DMS53 (cell line): Measurements from ENCODE around the gene ARMS2.

Experiments
- DNase-seq: peaks from one replicate; lab custom pipeline; 2025; lab: John Stamatoyannopoulos, UW

The ARMS2 gene

DNA sequence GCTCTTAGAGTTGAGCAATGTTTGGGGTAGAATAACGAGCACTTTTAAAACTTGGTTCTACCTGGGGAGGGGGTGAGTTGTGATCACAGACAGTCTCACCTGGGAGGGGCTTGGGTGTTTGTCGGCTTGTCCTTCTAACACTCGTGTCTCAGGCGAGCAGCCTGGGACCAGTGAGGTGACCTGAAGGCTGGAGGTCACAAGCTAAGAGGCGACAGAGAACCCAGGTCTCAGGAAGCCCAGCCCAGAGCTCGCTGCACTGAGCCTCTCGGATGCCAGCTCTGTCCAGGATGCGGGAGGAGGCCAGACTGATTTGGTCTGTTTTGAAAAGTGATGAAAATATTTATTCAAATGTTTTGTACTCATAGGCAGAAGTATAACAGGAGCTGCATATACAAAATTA is 18.7 kb downstream of the ARMS2 start:
- DNase-seq = no peak

- DNase-seq = no peak
These were observed 19.8 kb downstream of the ARMS2 start for GRCh38 chr10:122474131-122474818.

DNA sequence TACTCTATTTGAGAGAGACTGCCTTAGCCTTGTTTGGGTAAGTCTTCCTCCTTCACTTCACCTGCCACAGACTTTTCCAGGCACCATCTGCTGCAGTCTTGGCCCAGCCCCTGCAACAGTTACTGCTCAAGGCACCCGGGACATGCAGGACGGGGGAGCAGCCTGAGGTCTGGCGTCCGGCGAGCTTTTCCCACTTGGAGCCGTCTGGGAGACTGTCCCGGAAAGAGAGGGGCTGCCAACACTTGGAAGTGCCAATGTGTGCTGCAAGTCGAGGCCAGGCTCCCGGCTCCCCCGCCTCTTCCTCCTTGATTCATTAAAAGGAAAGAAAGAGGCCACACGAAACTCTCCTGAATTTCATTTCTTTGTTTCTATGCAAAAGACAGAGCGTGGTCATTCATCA is 20.6 kb downstream of the ARMS2 start:
- no peak for DNase-seq

DNA sequence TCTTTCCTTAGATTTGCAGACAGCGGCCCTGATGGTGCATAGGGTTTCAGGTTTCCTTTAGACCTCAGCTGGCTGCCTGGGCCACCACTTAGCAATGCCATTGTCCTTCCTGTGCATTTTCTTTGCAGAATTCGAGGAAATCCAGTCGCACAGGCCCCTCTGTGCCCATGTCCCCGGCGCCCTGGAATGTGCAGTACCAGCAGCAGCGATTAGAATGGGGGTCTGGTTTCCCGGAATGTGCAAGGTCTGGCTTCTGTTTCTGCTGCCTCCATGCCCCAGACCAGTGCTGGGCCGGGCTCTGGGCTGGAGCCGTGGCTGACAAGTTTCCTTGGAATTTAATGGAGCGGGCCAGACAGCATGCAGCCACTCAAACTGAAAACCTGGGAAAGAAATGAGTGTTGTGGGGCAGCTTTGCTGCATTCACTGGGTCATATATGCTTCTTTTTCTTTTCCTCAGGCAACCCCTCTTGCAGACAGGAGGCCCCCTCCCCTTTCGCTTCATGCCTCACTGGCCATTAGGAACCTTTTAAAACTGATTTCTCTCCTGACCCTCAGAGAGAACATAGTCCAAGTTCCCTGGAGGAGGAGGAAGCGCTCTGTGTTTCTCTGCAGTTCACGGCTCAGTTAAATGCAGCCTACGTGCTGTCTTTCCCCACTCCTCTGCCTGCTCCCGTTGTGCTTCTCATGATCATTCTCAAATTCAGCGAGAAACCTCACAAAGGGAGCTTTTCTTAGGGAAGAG is 21.3 kb downstream of the ARMS2 start:
- no peak for DNase-seq

DNA sequence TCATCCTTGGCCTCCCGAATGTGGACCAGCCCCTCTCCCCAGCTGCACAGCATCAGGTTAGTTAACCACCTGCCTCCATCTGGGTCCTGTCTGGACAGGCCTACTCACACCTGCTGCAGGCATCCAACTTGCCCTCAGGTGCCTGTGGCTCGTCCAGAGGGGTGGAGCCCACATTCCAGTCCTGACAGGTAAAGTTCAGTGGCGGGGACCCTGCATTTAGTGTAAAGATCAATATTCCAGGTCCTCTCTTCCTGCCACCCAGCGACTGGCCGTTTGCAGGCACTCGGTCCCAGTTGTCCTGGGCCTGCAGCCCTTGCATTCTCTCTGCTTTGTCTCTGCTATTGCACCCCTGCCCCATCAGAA is 21.9 kb downstream of the ARMS2 start:
- peak; percentile 23 for DNase-seq

GRCh38 chr10:122477436-122477835 is 23.0 kb downstream of the ARMS2 start:
- no peak for DNase-seq

DNA sequence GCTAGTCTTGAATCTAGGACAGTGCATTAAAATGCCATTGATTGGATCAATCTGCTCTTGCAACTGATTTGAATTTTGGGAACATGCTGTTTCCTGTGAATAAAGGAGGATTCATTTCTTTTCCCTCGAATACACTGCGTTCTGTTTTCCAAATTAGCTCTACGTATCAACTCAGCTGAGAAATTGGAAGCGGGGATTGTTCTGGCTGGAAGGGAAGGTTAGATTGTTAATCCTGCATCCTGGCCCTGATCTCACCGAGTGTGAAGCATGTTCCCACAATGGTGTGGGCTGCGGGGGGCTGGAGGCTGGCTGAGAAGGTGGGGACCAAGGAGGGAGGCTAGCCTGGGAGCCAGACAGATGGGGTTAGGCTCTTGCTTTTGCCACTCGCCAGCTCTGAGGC is 24.5 kb downstream of the ARMS2 start:
- DNase-seq = no peak

GRCh38 chr10:122480146-122480833 is 25.8 kb downstream of the ARMS2 start:
- DNase-seq = no peak

DNA sequence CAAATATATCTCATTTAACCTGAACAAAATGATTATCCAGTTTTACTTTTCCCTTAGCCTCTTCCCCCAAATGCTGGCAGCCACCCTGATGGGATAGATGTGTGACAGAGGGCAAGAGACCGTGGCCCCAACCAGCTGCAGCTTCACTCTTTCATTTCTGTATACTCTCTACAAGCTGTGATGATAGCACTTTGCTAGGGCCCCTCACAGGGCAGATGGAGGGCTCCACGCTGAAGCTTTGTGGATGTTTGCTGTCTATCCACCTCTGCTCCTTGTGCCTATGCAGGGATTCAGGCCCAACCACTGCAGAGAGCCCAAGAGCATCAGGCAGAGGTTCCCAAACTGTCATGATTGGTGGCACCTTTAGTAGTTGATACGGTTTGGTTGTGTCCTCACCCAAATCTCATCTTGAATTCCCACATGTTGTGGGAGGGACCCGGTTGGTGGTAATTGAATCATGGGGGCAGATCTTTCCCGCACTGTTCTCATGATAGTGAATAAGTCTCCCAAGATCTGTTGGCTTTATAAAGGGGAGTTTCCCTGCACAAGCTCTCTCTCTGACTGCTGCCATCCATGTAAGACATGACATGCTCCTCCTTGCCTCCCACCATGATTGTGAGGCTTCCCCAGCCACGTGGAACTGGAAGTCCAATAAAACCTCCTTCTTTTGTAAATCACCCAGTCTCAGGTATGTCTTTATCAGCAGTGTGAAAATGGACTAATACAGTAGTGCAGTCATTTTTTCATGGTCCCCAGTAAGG is 27.0 kb downstream of the ARMS2 start:
- no peak for DNase-seq

- no peak for DNase-seq
These were observed 30.0 kb downstream of the ARMS2 start for GRCh38 chr10:122484276-122485060.

- DNase-seq = no peak
These were observed 31.2 kb downstream of the ARMS2 start for GRCh38 chr10:122485670-122486069.

GRCh38 chr10:122486406-122487080 is 32.1 kb downstream of the ARMS2 start:
- no peak for DNase-seq

GRCh38 chr10:122487174-122487765 is 32.8 kb downstream of the ARMS2 start:
- DNase-seq = peak; percentile 83

- DNase-seq = no peak
These were observed 35.8 kb downstream of the ARMS2 start for GRCh38 chr10:122490268-122490667.

GRCh38 chr10:122490786-122491680 is 36.6 kb downstream of the ARMS2 start:
- DNase-seq = no peak

- no peak for DNase-seq
These were observed 37.6 kb downstream of the ARMS2 start for GRCh38 chr10:122492006-122492405.

- DNase-seq = no peak
These were observed 38.6 kb downstream of the ARMS2 start for GRCh38 chr10:122492999-122493481.

- no peak for DNase-seq
These were observed 39.3 kb downstream of the ARMS2 start for GRCh38 chr10:122493761-122494160.

GRCh38 chr10:122494173-122494820 is 39.8 kb downstream of the ARMS2 start:
- no peak for DNase-seq
